Kidney (tissue), 14 donors: ENCODE measurements around the gene IL1B. TPM values are rescaled to one million over a fixed set of nuclear protein-coding genes. Genes with fewer than 3 reads are reported as not detected.

Experiments
- DNase-seq, 5 donors: peaks; one replicate each; pipeline ENCODE4 v3.0.0-alpha.2; 2013 to 2020
- FAIRE-seq: peaks from 2 replicates; lab custom pipeline; 2012; peaks lifted over from hg19 to GRCh38; lab: Jason Lieb, UNC
- H3K27ac ChIP-seq, 2 donors: one replicate each; pipeline ENCODE4 v1.7.0; 2013; ENCODE audit warnings: low read depth in 2 of 2, low read length in 2 of 2, inconsistent platforms in 1 of 2
- H3K27me3 ChIP-seq: one replicate; pipeline ENCODE4 v1.7.1; 2013; ENCODE audit warnings: low read length, inconsistent platforms; ENCODE audit not compliant: control insufficient read depth, insufficient read depth
- H3K36me3 ChIP-seq, 3 donors: one replicate each; pipeline versions ENCODE4 v1.7.0 to v1.7.1; 2013; ENCODE audit warnings: low read length in 3 of 3, control low read depth in 1 of 3, inconsistent platforms in 1 of 3; ENCODE audit not compliant: insufficient read depth in 3 of 3, control insufficient read depth in 2 of 3
- H3K4me1 ChIP-seq, 3 donors: one replicate each; pipeline versions ENCODE4 v1.7.0 to v1.7.1; 2013; ENCODE audit warnings: low read length in 3 of 3, inconsistent platforms in 1 of 3, low read depth in 1 of 3; ENCODE audit not compliant: control insufficient read depth in 2 of 3, insufficient read depth in 2 of 3
- H3K4me3 ChIP-seq, 3 donors: one replicate each; pipeline versions ENCODE4 v1.7.0 to v1.8.1; 2013; ENCODE audit warnings: low read length in 3 of 3, control low read depth in 1 of 3, inconsistent platforms in 1 of 3
- H3K9ac ChIP-seq, 3 donors: one replicate each; pipeline versions ENCODE4 v1.7.0 to v1.7.1; 2013; ENCODE audit warnings: low read length in 3 of 3, control low read depth in 1 of 3, inconsistent platforms in 1 of 3
- H3K9me3 ChIP-seq, 3 donors: one replicate each; pipeline versions ENCODE4 v1.7.0 to v1.7.1; 2013; ENCODE audit warnings: low read length in 3 of 3, control low read depth in 1 of 3, inconsistent platforms in 1 of 3; ENCODE audit not compliant: control insufficient read depth in 2 of 3, insufficient read depth in 1 of 3
- intact Hi-C: fragments of 100-400 bp; cut with DNase I; formaldehyde crosslinking; loops from one replicate; pipeline ENCODE4 v1.11.1; 2022
- polyA plus RNA-seq: library from polyadenylated mRNA; stranded (reverse); fragments of 350-450 nt; fragmentation: Illumina TruSeq; extraction: RNeasy Lipid Tissue Mini Kit (QIAGEN cat#74804); gene quantifications from one replicate; pipeline ENCODE4 v1.2.3, GENCODE V29; 2014; ENCODE audit warnings: low read depth, low replicate concordance; ENCODE audit not compliant: insufficient read depth
- total RNA-seq: library from RNA; stranded (reverse); fragmentation: NEBNext Ultra II Directional; extraction: Animal tissue kit (Norgen Biotek cat#: 25700); gene quantifications from one replicate; pipeline ENCODE4 v1.2.1, GENCODE V29; 2021
- TF ChIP-seq, protein P1 (sequence below): IDR thresholded peaks from 3 replicates; pipeline ENCODE4 v1.5.1; 2012; ENCODE audit warnings: mild to moderate bottlenecking, moderate library complexity, borderline replicate concordance; ENCODE audit not compliant: insufficient read depth; ENCODE audit errors: extremely low read depth
- donor health status: control.
- donor health status: control.
- donor health status: control.
- donor health status: control.
- donor health status: control.
- donor health status: DM: yes; HTN: yes; CAD: no.
- donor health status: Normal renal cell carcinoma (clear cell type).

The IL1B gene
- total and polyA plus RNA-seq, 2 donors from 2014 or later, result 0.56 to 2.9 TPM

DNA sequence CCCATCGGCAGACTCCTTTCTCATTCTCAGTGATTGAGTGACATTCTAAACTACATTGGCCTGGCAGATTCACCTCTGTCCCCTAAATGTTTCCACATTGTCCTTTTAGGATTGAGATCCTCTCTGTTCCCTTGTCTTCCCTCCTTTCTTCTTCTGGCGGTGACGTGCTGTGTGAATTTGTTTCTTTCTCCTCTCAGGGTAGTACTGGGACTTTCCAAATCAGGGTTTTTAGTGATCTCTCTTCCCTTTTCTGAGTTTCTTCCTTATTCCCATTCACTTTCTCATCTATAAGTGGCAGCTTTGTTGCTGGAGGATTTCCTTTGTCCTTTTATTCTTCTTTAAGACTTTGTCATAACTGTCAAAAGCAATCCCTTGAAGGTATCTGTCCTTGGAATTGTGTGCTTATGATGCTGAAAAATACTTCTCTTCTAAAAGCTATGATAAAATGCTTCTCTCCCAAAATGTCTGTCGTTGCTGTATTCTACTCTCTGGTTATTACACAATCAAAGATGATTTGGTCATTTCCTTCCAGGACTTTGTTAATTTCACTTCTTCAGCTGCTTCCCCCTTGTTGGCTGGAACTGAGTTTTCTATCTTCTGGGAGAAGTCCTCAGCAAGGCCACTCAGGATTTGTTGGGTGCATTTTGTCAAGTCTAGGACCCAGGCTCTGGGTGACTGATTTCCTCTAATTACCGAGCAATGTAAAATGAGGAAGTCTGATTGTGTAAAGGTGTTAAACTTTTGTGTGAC, 4.9 kb upstream of the IL1B start:
- Histone ChIP-seq H3K27me3 (no peaks in the 10 kb centered on the region), H3K9me3 (no peaks in the 10 kb centered on the region), H3K9ac (no peak overlapping the region), H3K4me1 (no peaks in the 10 kb centered on the region), H3K36me3 (no peaks in the 10 kb centered on the region), H3K27ac (no peak overlapping the region), H3K4me3 (no peak overlapping the region)
- intact Hi-C loops, result no loop called here
- TF ChIP-seq, protein P1, sequence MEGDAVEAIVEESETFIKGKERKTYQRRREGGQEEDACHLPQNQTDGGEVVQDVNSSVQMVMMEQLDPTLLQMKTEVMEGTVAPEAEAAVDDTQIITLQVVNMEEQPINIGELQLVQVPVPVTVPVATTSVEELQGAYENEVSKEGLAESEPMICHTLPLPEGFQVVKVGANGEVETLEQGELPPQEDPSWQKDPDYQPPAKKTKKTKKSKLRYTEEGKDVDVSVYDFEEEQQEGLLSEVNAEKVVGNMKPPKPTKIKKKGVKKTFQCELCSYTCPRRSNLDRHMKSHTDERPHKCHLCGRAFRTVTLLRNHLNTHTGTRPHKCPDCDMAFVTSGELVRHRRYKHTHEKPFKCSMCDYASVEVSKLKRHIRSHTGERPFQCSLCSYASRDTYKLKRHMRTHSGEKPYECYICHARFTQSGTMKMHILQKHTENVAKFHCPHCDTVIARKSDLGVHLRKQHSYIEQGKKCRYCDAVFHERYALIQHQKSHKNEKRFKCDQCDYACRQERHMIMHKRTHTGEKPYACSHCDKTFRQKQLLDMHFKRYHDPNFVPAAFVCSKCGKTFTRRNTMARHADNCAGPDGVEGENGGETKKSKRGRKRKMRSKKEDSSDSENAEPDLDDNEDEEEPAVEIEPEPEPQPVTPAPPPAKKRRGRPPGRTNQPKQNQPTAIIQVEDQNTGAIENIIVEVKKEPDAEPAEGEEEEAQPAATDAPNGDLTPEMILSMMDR, result no peak
- no peak for DNase-seq
- no peak for FAIRE-seq

DNA sequence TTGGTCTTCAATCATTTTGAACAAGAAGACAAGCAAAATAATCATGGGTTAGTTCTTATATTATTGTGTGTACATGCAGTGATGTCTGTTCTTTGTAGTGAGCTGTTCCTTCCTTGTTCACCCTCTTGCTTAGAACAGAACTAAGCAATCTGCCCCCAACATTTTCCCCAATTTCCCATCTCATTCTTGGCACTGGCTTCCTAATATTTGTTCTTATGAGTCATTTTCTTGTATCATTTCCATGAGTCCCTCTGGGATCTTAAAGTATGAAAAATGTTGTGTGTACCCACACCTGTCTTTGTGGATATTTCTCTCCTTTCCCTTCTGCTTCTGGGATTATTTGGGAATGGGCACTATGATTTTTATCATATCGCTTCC, 3.5 kb upstream of the IL1B start:
- Histone ChIP-seq H3K27ac (no peak overlapping the region), H3K9me3 (no peaks in the 10 kb centered on the region), H3K4me1 (no peaks in the 10 kb centered on the region), H3K36me3 (no peaks in the 10 kb centered on the region), H3K4me3 (no peak overlapping the region), H3K9ac (no peak overlapping the region), H3K27me3 (no peaks in the 10 kb centered on the region)
- FAIRE-seq, result no peak
- TF ChIP-seq, protein P1, result no peak
- intact Hi-C loops, result no loop called here
- DNase-seq, result no peak

DNA sequence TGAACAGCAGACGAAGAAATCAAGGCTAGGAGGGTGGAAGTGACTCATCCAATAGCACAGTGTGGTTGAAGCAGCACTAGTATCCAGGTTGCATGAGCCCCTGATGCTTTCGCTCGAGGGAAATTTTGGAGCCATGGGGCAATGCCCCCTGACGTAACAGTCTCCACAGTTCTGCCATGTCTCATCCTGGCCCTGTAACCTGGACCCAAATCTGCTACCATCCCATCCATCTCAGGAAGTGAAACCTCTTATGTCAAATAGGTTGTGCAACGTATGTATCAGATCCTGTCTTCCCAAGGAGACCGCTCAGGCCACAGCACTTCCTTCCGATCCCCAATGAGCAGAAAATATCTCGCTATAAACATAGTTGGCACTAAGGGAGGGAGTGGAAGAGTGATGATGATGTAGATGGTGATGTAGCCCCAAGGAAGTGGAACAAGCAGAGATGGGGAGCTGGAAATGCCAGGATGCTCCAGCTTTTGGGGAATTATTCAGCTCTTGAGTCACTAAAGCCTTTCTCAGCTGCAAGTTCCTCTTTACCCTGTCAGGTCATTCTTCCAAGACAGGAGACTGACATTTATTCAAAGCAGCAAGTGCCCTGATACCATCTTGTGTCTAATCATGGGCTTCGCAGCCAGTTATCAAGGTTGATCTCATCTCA, 3.0 kb upstream of the IL1B start:
- intact Hi-C loops, result no loop called here
- H3K27me3 ChIP-seq, result no peaks in the 10 kb centered on the region

More for the DNA sequence above, 3.0 kb upstream of the IL1B start:
- no peak overlapping the region for H3K4me3 ChIP-seq
- H3K4me1 ChIP-seq, result peaks cover 0 to under 1% (median 0%) of the 10 kb centered on the region in 3 donors
- H3K27ac ChIP-seq, result no peak overlapping the region
- no peaks in the 10 kb centered on the region for H3K36me3 ChIP-seq
- TF ChIP-seq, protein P1, result no peak
- DNase-seq (no peak), FAIRE-seq (no peak)
- no peak overlapping the region for H3K9ac ChIP-seq
- no peaks in the 10 kb centered on the region for H3K9me3 ChIP-seq
